OCI-LY7 (cell line): ENCODE data around the gene CFAP99.

ENCODE experiments used
- CTCF ChIP-seq: fragments of 200-600 bp; sonication (generic); conservative IDR thresholded peaks from 2 replicates; pipeline ENCODE4 v1.5.1; 2014; ENCODE audit warnings: mild to moderate bottlenecking, antibody characterized with exemption, low read length, moderate library complexity, mixed read lengths
- EZH2phosphoT487 ChIP-seq: fragments of 200-600 bp; sonication (generic); IDR thresholded peaks from 2 replicates; pipeline ENCODE4 v1.6.1; 2018; ENCODE audit warnings: low read depth, borderline replicate concordance, mild to moderate bottlenecking, mixed run types, antibody characterized with exemption, low read length, moderate library complexity, mixed read lengths

- TF ChIP-seq CTCF (no peak), EZH2phosphoT487 (no peak)
Observed at GRCh38 chr4:2437475-2438215, 18.9 kb downstream of the CFAP99 start.
